ENCODE results near the gene NCBP1.

The NCBP1 gene

DNA sequence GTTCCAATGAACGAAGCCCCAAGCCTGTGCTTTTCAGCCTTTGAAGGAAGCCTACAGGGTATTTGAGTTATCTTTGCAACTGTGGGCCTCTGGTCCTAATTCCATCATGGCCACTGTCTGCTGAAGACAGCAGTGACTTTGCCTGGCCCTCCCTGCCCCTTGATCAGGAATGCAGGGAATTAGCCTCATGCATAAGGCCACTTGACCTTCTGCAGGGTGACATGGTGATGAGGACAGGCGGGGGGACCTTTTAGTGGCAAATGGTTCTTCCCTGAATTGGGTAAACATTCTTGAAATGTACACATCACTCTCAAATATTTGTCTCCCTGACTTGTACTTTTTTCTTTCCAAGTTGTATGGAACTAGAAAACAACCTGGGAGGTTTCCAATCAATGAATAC lies 88.7 kb downstream of the NCBP1 start:
- no peak for DNase-seq
